Panc1 (cell line): Measurements from ENCODE around the gene CDK14. TPM values are rescaled to one million over a fixed set of nuclear protein-coding genes. Genes with fewer than 3 reads are reported as not detected.

Experiments
- ATAC-seq: fragments of 200-7000 bp; cut with Tn5 transposase; 2 replicates; pipeline ENCODE4 v1.9.1; 2020; ENCODE audit warnings: mild to moderate bottlenecking, moderate library complexity
- BruUV-seq: library from RNA; stranded (reverse); fragments of 400-500 nt; replicated peaks from 2 replicates; lab custom pipeline; 2021; lab: Mats Ljungman, UMichigan
- CTCF ChIA-PET: fragments of 300-600 bp; sonication (Branson Sonifier 250); formaldehyde crosslinking; loops from one replicate; lab custom pipeline; 2022; ENCODE audit warnings: antibody characterized with exemption; lab: Charles Lee
- POLR2A ChIA-PET: fragments of 300-600 bp; sonication (Branson Sonifier 250); formaldehyde crosslinking; loops from one replicate; lab custom pipeline; 2022; ENCODE audit warnings: antibody characterized with exemption; lab: Charles Lee
- DNase-seq: peaks from one replicate; pipeline ENCODE4 v3.0.0-alpha.2; 2010; ENCODE audit warnings: low read depth, low spot score
- H3K27ac ChIP-seq: 2 replicates; pipeline ENCODE4 v1.5.1; 2011; ENCODE audit warnings: mild to moderate bottlenecking, low read length, inconsistent platforms
- H3K27me3 ChIP-seq: fragments of 200-500 bp; sonication (Bioruptor generic); 2 replicates; pipeline ENCODE4 v1.6.0; 2014; ENCODE audit warnings: low read length, inconsistent platforms; ENCODE audit not compliant: control insufficient read depth, insufficient read depth
- H3K36me3 ChIP-seq: fragments of 200-500 bp; sonication (Bioruptor generic); 2 replicates; pipeline ENCODE4 v1.5.1; 2014; ENCODE audit warnings: inconsistent platforms, mild to moderate bottlenecking, low read length, moderate library complexity; ENCODE audit not compliant: control insufficient read depth, insufficient read depth
- H3K4me1 ChIP-seq: 2 replicates; pipeline ENCODE4 v1.5.1; 2011; ENCODE audit warnings: inconsistent platforms, mild to moderate bottlenecking, low read length, moderate library complexity; ENCODE audit not compliant: control insufficient read depth, insufficient read depth
- H3K4me3 ChIP-seq, 2 experiments: 2 replicates each; pipeline ENCODE4 v1.5.1; 2011 to 2012; ENCODE audit warnings: low read depth in 2 of 2, low read length in 2 of 2, mild to moderate bottlenecking in 2 of 2, inconsistent platforms in 1 of 2, moderate library complexity in 1 of 2
- H3K9me3 ChIP-seq: fragments of 200-500 bp; sonication (Bioruptor generic); 2 replicates; pipeline ENCODE4 v1.5.1; 2014; ENCODE audit warnings: low read depth, mild to moderate bottlenecking, inconsistent platforms, low read length, moderate library complexity; ENCODE audit not compliant: control insufficient read depth, insufficient read depth
- CTCF ChIP-seq: fragments of 450-650 bp; IDR thresholded peaks from 2 replicates; pipeline ENCODE4 v1.5.1; 2017; ENCODE audit warnings: mild to moderate bottlenecking
- POLR2AphosphoS5 ChIP-seq: IDR thresholded peaks from 2 replicates; pipeline ENCODE4 v1.6.1; 2012; ENCODE audit warnings: mild to moderate bottlenecking, low read depth, low read length, moderate library complexity
- REST ChIP-seq, 2 experiments: IDR thresholded peaks; 2 replicates each; pipeline ENCODE4 v1.6.1; 2011 to 2012; ENCODE audit warnings: low read depth in 2 of 2, control low read depth in 1 of 2, low read length in 1 of 2, mild to moderate bottlenecking in 1 of 2, moderate library complexity in 1 of 2; ENCODE audit not compliant: insufficient read depth in 1 of 2
- SIN3A ChIP-seq: IDR thresholded peaks from 2 replicates; pipeline ENCODE4 v1.6.1; 2012; ENCODE audit warnings: low read depth, mild to moderate bottlenecking, low read length, moderate library complexity, borderline replicate concordance; ENCODE audit not compliant: insufficient read depth
- TCF7L2 ChIP-seq: IDR thresholded peaks from 2 replicates; pipeline ENCODE4 v1.6.1; 2011; ENCODE audit warnings: mild to moderate bottlenecking, low read depth, low read length, inconsistent platforms
- in situ Hi-C: cut with HindIII; loops from 2 replicates; pipeline ENCODE4 v1.10.0; 2016; ENCODE audit warnings: low sequenced_read_pairs, low pct_unique_long_range_greater_than_20kb
- intact Hi-C: fragments of 100-400 bp; cut with micrococcal nuclease; formaldehyde crosslinking; loops from one replicate; pipeline ENCODE4 v1.10.0; 2022; ENCODE audit not compliant: unreplicated experiment
- total RNA-seq: library from RNA; stranded (reverse); gene quantifications from one replicate; pipeline ENCODE4 v1.2.1, GENCODE V29; 2021; ENCODE audit not compliant: unreplicated experiment

CDK14 gene
- total RNA-seq, 1 experiment from 2014 or later, result 3.0 TPM

- BruUV-seq, result no TSS peak
- ChIA-PET CTCF (no interaction called here), POLR2A (no interaction called here)
- Histone ChIP-seq H3K4me3 (no peak overlapping the region), H3K27me3 (no peaks in the 10 kb centered on the region), H3K27ac (no peak overlapping the region), H3K9me3 (no peaks in the 10 kb centered on the region), H3K4me1 (no peaks in the 10 kb centered on the region; the same call in 1 of the 2 replicates), H3K36me3 (no peaks in the 10 kb centered on the region)
- in situ Hi-C loops (no loop called here), intact Hi-C loops (no loop called here)
- DNase-seq (no peak), ATAC-seq (no peak)
- TF ChIP-seq TCF7L2 (no peak), POLR2AphosphoS5 (no peak), REST (IDR thresholded peaks at IDR 0.05; ENCODE audit: insufficient read depth in 1 of 2, low read depth in 2 of 2, low read length in 1 of 2) (no peak), CTCF (no peak), SIN3A (no peak)
Observed at GRCh38 chr7:91128683-91129348, 532.7 kb downstream of the CDK14 start.

- intact Hi-C loops, result no loop called here
Observed at GRCh38 chr7:91135300-91135699, 539.2 kb downstream of the CDK14 start.

More at GRCh38 chr7:91135300-91135699, 539.2 kb downstream of the CDK14 start:
- no peak overlapping the region for H3K27ac ChIP-seq
- no peak for DNase-seq
- in situ Hi-C loops, result no loop called here
- BruUV-seq, result no TSS peak
- no peaks in the 10 kb centered on the region for H3K27me3 ChIP-seq
- POLR2A ChIA-PET, result no interaction called here
- H3K4me1 ChIP-seq, result no peaks in the 10 kb centered on the region
- H3K36me3 ChIP-seq, result no peaks in the 10 kb centered on the region
- TF ChIP-seq REST (IDR thresholded peaks at IDR 0.05; ENCODE audit: insufficient read depth in 1 of 2, low read depth in 2 of 2, low read length in 1 of 2) (no peak), SIN3A (no peak), CTCF (no peak)
- no peak for ATAC-seq
- CTCF ChIA-PET, result no interaction called here
- H3K9me3 ChIP-seq, result no peaks in the 10 kb centered on the region
- H3K4me3 ChIP-seq, result no peak overlapping the region
